ENCODE results near the gene BCO2.

GRCh38 chr11:112167145-112167544, 8.2 kb upstream of the BCO2 start, which contains the start of gene TEX12:
- no peak for TF ChIP-seq CTCF (IDR thresholded peaks at IDR 0.05)
- no peak for TF ChIP-seq POLR2A (IDR thresholded peaks at IDR 0.05)

All from esophagus squamous epithelium (tissue), 4 donors.